Activated CD8-positive, alpha-beta T cell treated with anti-CD3 and anti-CD28 coated beads for 36 hours (primary cell): Measurements from ENCODE around the gene TPM4. TPM values are rescaled to one million over a fixed set of nuclear protein-coding genes. Genes with fewer than 3 reads are reported as not detected.
A peak's percentile ranks its signal among the peaks of the same experiment; 100 is the strongest.

ENCODE experiments used
- ATAC-seq: fragments of 200-7000 bp; cut with Tn5 transposase; one replicate; pipeline ENCODE4 v1.10.0; 2021; ENCODE audit warnings: mild to moderate bottlenecking, moderate library complexity
- CTCF ChIA-PET: fragments of 350-600 bp; sonication (Branson Sonifier 250); formaldehyde crosslinking; loops from one replicate; lab custom pipeline; 2021; ENCODE audit warnings: antibody characterized with exemption; lab: Charles Lee
- POLR2A ChIA-PET: fragments of 350-600 bp; sonication (Branson Sonifier 250); formaldehyde crosslinking; loops from one replicate; lab custom pipeline; 2021; ENCODE audit warnings: antibody characterized with exemption; lab: Charles Lee
- DNase-seq: peaks from one replicate; pipeline ENCODE4 v3.0.0-alpha.2; 2020
- H3K27ac Mint-ChIP-seq: one replicate; pipeline ENCODE4 v1.8.0; 2021; ENCODE audit warnings: mild to moderate bottlenecking, mixed read lengths
- H3K27me3 Mint-ChIP-seq: one replicate; pipeline ENCODE4 v1.8.0; 2021; ENCODE audit warnings: mixed read lengths
- H3K36me3 Mint-ChIP-seq: one replicate; pipeline ENCODE4 v1.8.0; 2021; ENCODE audit warnings: low read depth, mixed read lengths
- H3K4me1 Mint-ChIP-seq: one replicate; pipeline ENCODE4 v1.8.0; 2021; ENCODE audit warnings: low read depth, mixed read lengths
- H3K4me3 Mint-ChIP-seq: one replicate; pipeline ENCODE4 v1.8.0; 2021; ENCODE audit warnings: mild to moderate bottlenecking, moderate library complexity, mixed read lengths
- H3K9me3 Mint-ChIP-seq: one replicate; pipeline ENCODE4 v1.8.0; 2021; ENCODE audit warnings: mixed read lengths
- CTCF ChIP-seq: fragments of 200-600 bp; IDR thresholded peaks from one replicate; pipeline ENCODE4 v1.8.0; 2022; ENCODE audit warnings: antibody characterized with exemption, mild to moderate bottlenecking
- intact Hi-C: fragments of 100-400 bp; cut with micrococcal nuclease; formaldehyde crosslinking; loops from one replicate; pipeline ENCODE4 v1.10.0; 2022
- total RNA-seq, 2 experiments: library from RNA; stranded (reverse); gene quantifications; one replicate each; pipeline ENCODE4 v1.2.3, GENCODE V29; 2021

TPM4 gene
- total RNA-seq, 2 experiments from 2014 or later, result 230 to 232 TPM

DNA sequence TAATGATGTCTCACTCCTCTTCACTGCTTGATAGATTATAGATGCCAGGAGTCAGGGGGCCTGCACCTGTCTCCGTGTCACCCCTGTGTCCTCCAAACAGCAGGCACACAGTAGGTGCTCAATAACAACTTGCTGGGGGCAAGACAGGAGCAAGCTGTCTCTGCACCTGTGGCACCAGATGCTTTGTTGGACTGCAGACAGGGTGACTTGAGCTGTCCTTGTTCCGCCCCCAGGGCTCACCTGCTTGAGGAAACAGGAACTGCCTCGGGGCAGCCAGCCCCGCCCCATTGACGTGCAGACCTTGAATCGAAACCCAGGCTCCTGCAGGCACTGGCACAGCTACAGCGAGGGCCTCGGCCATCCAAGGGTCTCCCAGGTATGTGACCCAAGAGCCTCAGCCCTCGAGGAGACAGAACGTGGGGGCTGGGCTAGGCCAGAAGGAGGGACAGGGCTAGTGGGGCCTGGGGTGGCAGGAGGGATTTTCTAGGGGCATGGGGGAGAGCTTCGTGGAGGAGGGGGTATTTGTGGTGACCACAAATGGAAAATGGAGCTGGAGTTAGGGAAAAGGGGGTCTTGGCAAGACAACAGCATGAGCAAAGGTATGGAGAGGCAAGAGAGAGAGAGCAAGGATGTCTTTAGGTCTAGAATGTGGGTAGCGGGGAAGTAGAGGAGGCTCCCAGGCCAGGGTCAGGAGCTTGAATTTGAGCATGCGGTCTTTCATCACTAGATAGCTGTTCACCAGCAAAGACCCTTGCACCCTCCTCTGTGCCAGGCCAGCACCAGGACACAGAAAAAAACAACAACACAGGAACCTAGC, 67.3 kb downstream of the TPM4 start, which contains the start of gene HSH2D:
HSH2D (plus strand) TSS at position 287 of the 817 bp plus-strand sequence. CDS start 5,066 bp downstream, outside the sequence.
- peak within 1 kb of the TSS; percentile 98 for H3K27ac Mint-ChIP-seq
- H3K9me3 Mint-ChIP-seq, result no peaks in the 10 kb centered on the region
- peaks cover 14% of the 10 kb centered on the region for H3K36me3 Mint-ChIP-seq
- H3K4me1 Mint-ChIP-seq, result peaks cover 34% of the 10 kb centered on the region
- no peak for TF ChIP-seq CTCF
- ATAC-seq (peak; percentile 99), DNase-seq (peak; percentile 94)
- no peaks in the 10 kb centered on the region for H3K27me3 Mint-ChIP-seq
- CTCF ChIA-PET, result interaction anchor here (0.7 to 4.1 kb wide), 7 partner anchors 22 to 514 kb away, joined by 3 to 19 read pairs (median 3); partner anchors contain the start of gene FAM32A
- POLR2A ChIA-PET, result interaction anchor here (0.7 to 2.6 kb wide), 18 partner anchors 9 to 73 kb away, joined by 3 to 12 read pairs (median 4); partner anchors contain the start of genes AP1M1, FAM32A, RAB8A and TPM4
- H3K4me3 Mint-ChIP-seq, result peak within 1 kb of the TSS; percentile 98
- intact Hi-C loops, result no loop called here

DNA sequence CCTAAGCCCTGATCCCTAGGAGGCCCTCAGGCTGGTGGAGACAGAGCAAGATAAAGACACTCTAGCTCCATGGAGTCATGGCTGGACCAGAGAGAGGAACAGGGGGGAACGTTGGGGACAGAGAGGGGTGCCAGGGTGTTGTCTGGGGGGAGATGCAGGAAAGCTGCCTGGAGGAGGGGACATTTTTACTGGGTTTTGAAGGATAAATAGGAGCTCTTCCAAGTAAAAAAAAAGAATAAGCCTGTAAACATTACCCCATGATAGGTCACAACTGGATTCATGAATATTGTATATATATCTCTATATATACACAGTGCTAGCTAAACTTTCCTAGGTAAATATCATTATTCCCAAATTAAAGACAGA, 67.9 kb downstream of the TPM4 start:
- H3K9me3 Mint-ChIP-seq, result no peaks in the 10 kb centered on the region
- H3K27me3 Mint-ChIP-seq, result no peaks in the 10 kb centered on the region
- peak overlapping the region; percentile 98 for H3K27ac Mint-ChIP-seq
- intact Hi-C loops, result no loop called here
- ATAC-seq (peak; percentile 9), DNase-seq (no peak)
- peaks cover 37% of the 10 kb centered on the region for H3K4me1 Mint-ChIP-seq
- POLR2A ChIA-PET, result interaction anchor here (0.8 to 2.6 kb wide), 16 partner anchors 8 to 74 kb away, joined by 3 to 12 read pairs (median 4); partner anchors contain the start of genes AP1M1, FAM32A, RAB8A and TPM4
- H3K4me3 Mint-ChIP-seq, result peak overlapping the region; percentile 98
- H3K36me3 Mint-ChIP-seq, result peaks cover 18% of the 10 kb centered on the region
- no peak for TF ChIP-seq CTCF
- CTCF ChIA-PET, result interaction anchor here (0.7 to 4.1 kb wide), 6 partner anchors 23 to 515 kb away, joined by 3 to 19 read pairs (median 4); no protein-coding TSS in a partner anchor

DNA sequence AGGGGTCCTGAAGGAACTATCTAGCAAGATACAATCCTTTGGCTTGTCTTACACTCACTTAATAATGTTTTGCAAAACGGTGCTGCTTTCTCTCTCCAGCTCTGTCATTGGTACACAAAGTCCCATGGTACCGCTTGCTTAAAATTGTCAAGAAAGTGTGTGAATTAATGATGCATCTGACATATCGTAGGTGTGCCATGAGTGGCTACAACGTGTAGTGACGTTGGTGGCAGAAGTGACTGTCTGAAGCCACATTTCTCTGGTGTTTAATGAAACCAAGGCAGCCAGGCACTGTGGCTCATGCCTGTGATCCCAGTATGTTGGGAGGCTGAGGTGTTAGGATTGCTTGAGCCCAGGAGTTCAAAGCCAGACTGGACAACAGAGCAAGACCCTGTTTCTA, 69.8 kb downstream of the TPM4 start:
- ChIA-PET POLR2A (interaction anchor here (1.0 kb wide), 1 partner anchor 8 kb away, joined by 4 read pairs; no protein-coding TSS in a partner anchor), CTCF (interaction anchor here (0.9 to 4.1 kb wide), 5 partner anchors 24 to 105 kb away, joined by 3 to 19 read pairs (median 4); no protein-coding TSS in a partner anchor)
- no peak for DNase-seq
- no peak overlapping the region for H3K27ac Mint-ChIP-seq
- H3K4me1 Mint-ChIP-seq, result peaks cover 31% of the 10 kb centered on the region
- no peaks in the 10 kb centered on the region for H3K27me3 Mint-ChIP-seq
- H3K4me3 Mint-ChIP-seq, result no peak overlapping the region
- peaks cover 18% of the 10 kb centered on the region for H3K36me3 Mint-ChIP-seq
- intact Hi-C loops, result no loop called here
- no peak for ATAC-seq
- H3K9me3 Mint-ChIP-seq, result no peaks in the 10 kb centered on the region
- no peak for TF ChIP-seq CTCF

GRCh38 chr19:16148443-16149229, 72.3 kb downstream of the TPM4 start:
- H3K27me3 Mint-ChIP-seq, result no peaks in the 10 kb centered on the region
- intact Hi-C loops, result no loop called here
- ATAC-seq, result no peak
- POLR2A ChIA-PET, result interaction anchor here (0.6 to 1.7 kb wide), 2 partner anchors 16 to 1907 kb away, joined by 3 to 6 read pairs; no protein-coding TSS in a partner anchor
- H3K4me1 Mint-ChIP-seq, result peaks cover 21% of the 10 kb centered on the region
- no peak overlapping the region for H3K27ac Mint-ChIP-seq
- CTCF ChIA-PET, result no interaction called here
- no peak for TF ChIP-seq CTCF
- no peaks in the 10 kb centered on the region for H3K9me3 Mint-ChIP-seq
- no peak overlapping the region for H3K4me3 Mint-ChIP-seq
- H3K36me3 Mint-ChIP-seq, result peaks cover 31% of the 10 kb centered on the region
- DNase-seq, result no peak

Other genes with a start within 250 kb of the TPM4 start
- under 1 TPM in 1 of 2 experiments, not detected in 1; 0.18 TPM for gene CYP4F2, start 178.4 kb upstream of the TPM4 start, total RNA-seq
- not detected for gene CYP4F11, start 142.0 kb upstream of the TPM4 start, total RNA-seq
- not detected for gene OR10H4, start 127.5 kb upstream of the TPM4 start, total RNA-seq
- gene RAB8A, start 35.4 kb downstream of the TPM4 start, total RNA-seq, result 100 to 1,000 TPM; 123 to 128 TPM
- 10 to 100 TPM; 23.5 to 25.5 TPM for gene HSH2D, start 67.2 kb downstream of the TPM4 start, total RNA-seq
- not detected for gene CIB3, start 97.0 kb downstream of the TPM4 start, total RNA-seq
- 10 to 100 TPM; 41.7 to 44.7 TPM for gene FAM32A, start 108.9 kb downstream of the TPM4 start, total RNA-seq
- 100 to 1,000 TPM in 1 of 2 experiments, 10 to 100 TPM in 1; 99.0 to 108 TPM for gene AP1M1, start 121.4 kb downstream of the TPM4 start, total RNA-seq
- gene KLF2, start 248.3 kb downstream of the TPM4 start, total RNA-seq, result 1 to 10 TPM in 1 of 2 experiments, under 1 TPM in 1; 0.94 to 1.0 TPM